Coronary artery (tissue), 2 donors: ENCODE data around the gene MYOCOS.

ENCODE experiments used
- DNase-seq: peaks from one replicate; pipeline ENCODE4 v3.0.0-alpha.2; 2017; ENCODE audit warnings: low spot score
- H3K27ac ChIP-seq, 2 donors: fragments of 200-600 bp; sonication (generic); one replicate each; pipeline ENCODE4 v1.5.1; 2016 to 2019
- H3K4me3 ChIP-seq: fragments of 200-600 bp; sonication (generic); 2 replicates; pipeline ENCODE4 v1.5.1; 2016; ENCODE audit warnings: mild to moderate bottlenecking, moderate library complexity
- CTCF ChIP-seq: fragments of 200-600 bp; sonication (generic); IDR thresholded peaks from one replicate; pipeline ENCODE4 v1.5.1; 2019; ENCODE audit warnings: antibody characterized with exemption

Gene MYOCOS

GRCh38 chr1:171663036-171663853, 41.2 kb downstream of the MYOCOS start:
- no peak for TF ChIP-seq CTCF
- DNase-seq = no peak
- H3K4me3 ChIP-seq = no peak overlapping the region
- peak overlapping the region; percentile 1 to 60 for H3K27ac ChIP-seq

GRCh38 chr1:171663854-171664575, 42.0 kb downstream of the MYOCOS start:
- no peak for DNase-seq
- no peak for TF ChIP-seq CTCF
- H3K4me3 ChIP-seq = no peak overlapping the region
- H3K27ac ChIP-seq = peak overlapping the region in 1 of 2 donors; percentile 60

DNA sequence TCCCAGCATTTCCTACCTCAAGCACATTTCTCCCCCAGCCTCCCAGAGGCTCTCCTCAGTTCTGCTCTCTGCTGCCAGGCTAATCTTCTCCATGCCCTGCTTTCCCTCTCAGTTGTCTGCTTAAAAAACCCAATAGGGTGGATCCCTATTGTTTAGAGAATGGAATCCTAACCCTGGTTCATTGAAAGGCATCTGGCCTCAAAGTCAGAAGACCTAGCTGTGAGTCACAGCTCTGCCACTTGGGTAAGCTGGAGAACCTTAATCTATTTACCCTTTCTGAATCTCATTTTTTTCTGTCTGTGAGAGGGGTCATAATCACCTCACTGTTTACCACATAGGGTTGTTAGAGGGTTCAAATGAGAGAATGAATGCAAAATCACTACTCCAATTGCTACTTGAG, 42.9 kb downstream of the MYOCOS start:
- no peak overlapping the region for H3K4me3 ChIP-seq
- H3K27ac ChIP-seq = peak overlapping the region in 1 of 2 donors; percentile 5
- no peak for DNase-seq
- no peak for TF ChIP-seq CTCF

DNA sequence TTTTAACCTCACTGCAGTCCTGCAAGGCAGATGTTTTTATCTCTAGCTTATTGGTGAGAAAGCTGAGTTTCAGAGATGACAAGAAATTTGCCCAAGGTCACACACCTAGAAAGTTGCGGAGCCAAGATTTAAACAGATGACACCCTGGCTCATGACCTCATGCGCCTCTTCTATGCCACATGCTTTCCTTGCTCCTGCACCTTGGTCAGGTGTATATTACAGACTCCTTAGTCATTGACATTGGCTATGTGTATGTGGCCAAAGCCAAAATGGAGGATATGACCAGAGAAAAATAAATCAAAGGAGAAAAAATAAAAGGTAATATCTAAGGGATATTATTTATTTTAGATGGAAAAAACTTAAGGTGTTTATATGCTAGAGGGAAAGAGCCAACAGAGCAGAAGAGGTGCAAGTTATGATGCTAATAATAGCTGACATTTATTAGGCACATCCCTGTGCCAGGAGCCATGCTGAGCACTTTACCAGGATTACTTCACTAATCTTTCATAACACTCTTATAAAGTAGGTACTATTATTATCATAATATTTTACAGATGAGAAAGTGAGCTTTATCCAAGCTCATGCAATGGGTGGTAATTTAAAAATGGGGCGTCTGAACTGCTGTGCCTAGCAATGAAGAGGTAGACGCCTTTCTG, 44.2 kb downstream of the MYOCOS start:
- no peak for TF ChIP-seq CTCF
- no peak overlapping the region for H3K27ac ChIP-seq
- no peak for DNase-seq
- H3K4me3 ChIP-seq = no peak overlapping the region

DNA sequence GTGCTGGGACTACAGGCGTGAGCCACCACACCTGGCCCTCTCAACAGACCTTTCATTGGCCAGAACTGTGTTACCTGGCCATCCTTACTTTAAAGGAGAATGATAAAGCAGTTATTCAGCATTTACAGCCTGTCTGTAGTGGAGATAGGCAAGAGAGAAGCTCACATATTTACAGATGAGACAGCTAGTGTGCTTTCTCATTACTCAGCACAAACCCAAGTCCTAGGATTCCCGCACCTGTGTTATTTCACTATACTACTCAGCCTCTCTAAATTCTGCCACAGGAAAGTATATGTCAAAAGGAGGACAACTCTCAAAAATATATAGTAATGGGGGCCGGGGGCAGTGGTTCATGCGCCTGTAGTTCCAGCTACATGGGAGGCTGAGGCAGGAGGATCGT, 46.3 kb downstream of the MYOCOS start:
- TF ChIP-seq CTCF = no peak
- no peak for DNase-seq
- no peak overlapping the region for H3K4me3 ChIP-seq
- no peak overlapping the region for H3K27ac ChIP-seq

GRCh38 chr1:171670739-171671138, 48.7 kb downstream of the MYOCOS start:
- no peak overlapping the region for H3K4me3 ChIP-seq
- no peak for DNase-seq
- no peak overlapping the region for H3K27ac ChIP-seq
- no peak for TF ChIP-seq CTCF
